K562 (cell line): ENCODE results near the gene CSTA. TPM values are rescaled to one million over a fixed set of nuclear protein-coding genes. Genes with fewer than 3 reads are reported as not detected.

Experiments used
- ATAC-seq: fragments of 200-7000 bp; cut with Tn5 transposase; 3 replicates; pipeline ENCODE4 v1.9.1; 2020; ENCODE audit warnings: moderate library complexity
- BruUV-seq: library from RNA; stranded (reverse); fragments of 400-500 nt; replicated peaks from 2 replicates; lab custom pipeline; 2021; lab: Mats Ljungman, UMichigan
- CTCF ChIA-PET: fragments of 300-600 bp; formaldehyde crosslinking; extraction: SDS; loops from one replicate; lab custom pipeline; 2021; ENCODE audit warnings: low intra/inter-chr PET ratio; lab: Yijun Ruan, JAX
- POLR2A ChIA-PET: fragments of 300-600, 350-650 bp; sonication (Branson Sonifier 250); formaldehyde crosslinking; extraction: SDS; loops from one replicate; lab custom pipeline; 2021; ENCODE audit warnings: antibody characterized with exemption, inconsistent platforms; lab: Yijun Ruan, JAX
- DNase-seq, 4 experiments: peaks; one replicate each; pipeline versions ENCODE4 v3.0.0 to v3.0.0-alpha.2; 2011 to 2018; ENCODE audit warnings: low spot score in 3 of 4, mixed read lengths in 3 of 4; ENCODE audit errors: extremely low read depth in 1 of 4
- FAIRE-seq: peaks from 2 replicates; lab custom pipeline; 2011; peaks lifted over from hg19 to GRCh38; lab: Jason Lieb, UNC
- H2AFZ ChIP-seq: 2 replicates; pipeline ENCODE4 v1.6.0; 2011; ENCODE audit warnings: low read depth, low read length, control low read depth, inconsistent platforms
- H3K27ac ChIP-seq: fragments of 200-600 bp; 3 replicates; pipeline ENCODE4 v1.8.0; 2011; ENCODE audit warnings: low read depth, mild to moderate bottlenecking, control low read depth, inconsistent platforms, low read length, moderate library complexity, mixed read lengths; ENCODE audit errors: extremely low read depth
- H3K27me3 ChIP-seq, 2 experiments: fragments of 300-600 bp in 1 of 2; 2 replicates in 1 of 2; 3 replicates in 1 of 2; pipeline versions ENCODE4 v1.6.0 to v1.8.0; 2011; ENCODE audit warnings: inconsistent platforms in 2 of 2, low read length in 2 of 2, mild to moderate bottlenecking in 1 of 2, mixed read lengths in 1 of 2, moderate library complexity in 1 of 2; ENCODE audit not compliant: control insufficient read depth in 2 of 2, insufficient read depth in 2 of 2
- H3K36me3 ChIP-seq: fragments of 300-600 bp; 3 replicates; pipeline ENCODE4 v1.8.0; 2011; ENCODE audit warnings: mild to moderate bottlenecking, low read length, inconsistent platforms; ENCODE audit not compliant: control insufficient read depth, insufficient read depth
- H3K4me1 ChIP-seq, 2 experiments: fragments of 200-600 bp in 1 of 2; replicated peaks in 1 of 2; 2 replicates in 1 of 2; 3 replicates in 1 of 2; pipeline versions ENCODE4 v1.5.1 to v1.8.0; 2011; ENCODE audit warnings: inconsistent platforms in 2 of 2, low read length in 2 of 2, mild to moderate bottlenecking in 1 of 2, mixed read lengths in 1 of 2, moderate library complexity in 1 of 2; ENCODE audit not compliant: control insufficient read depth in 2 of 2, insufficient read depth in 2 of 2
- H3K4me2 ChIP-seq: 2 replicates; pipeline ENCODE4 v1.6.1; 2011; ENCODE audit warnings: low read length, control low read depth, inconsistent platforms, mixed read lengths; ENCODE audit not compliant: insufficient read depth
- H3K4me3 ChIP-seq: fragments of 200-600 bp; sonication (generic), shearing (Covaris generic); 2 replicates; pipeline ENCODE4 v1.5.1; 2016; ENCODE audit warnings: control low read depth, inconsistent platforms
- H3K79me2 ChIP-seq: fragments of 200-600 bp; 3 replicates; pipeline ENCODE4 v1.8.0; 2011; ENCODE audit warnings: low read length, inconsistent platforms; ENCODE audit not compliant: control insufficient read depth, insufficient read depth
- H3K9ac ChIP-seq, 2 experiments: 2 replicates each; pipeline versions ENCODE4 v1.6.0 to v1.6.1; 2011; ENCODE audit warnings: low read depth in 2 of 2, low read length in 2 of 2, control low read depth in 1 of 2, inconsistent platforms in 1 of 2, mild to moderate bottlenecking in 1 of 2, mixed read lengths in 1 of 2; ENCODE audit not compliant: insufficient read depth in 1 of 2
- H3K9me1 ChIP-seq: one replicate; pipeline ENCODE4 v1.6.0; 2011; ENCODE audit warnings: inconsistent platforms, mild to moderate bottlenecking, low read length, moderate library complexity; ENCODE audit not compliant: control insufficient read depth, insufficient read depth
- H3K9me3 ChIP-seq: replicated peaks from 2 replicates; pipeline ENCODE4 v1.5.1; 2011; ENCODE audit warnings: low read depth, low read length, inconsistent platforms; ENCODE audit not compliant: control insufficient read depth, insufficient read depth
- H4K20me1 ChIP-seq: replicated peaks from 2 replicates; pipeline ENCODE4 v1.6.1; 2011; ENCODE audit warnings: low read length, inconsistent platforms, mixed read lengths; ENCODE audit not compliant: control insufficient read depth, insufficient read depth
- RAD21 ChIP-seq, 2 experiments: fragments of 250-450 bp in 1 of 2; fragments of 450-650 bp in 1 of 2; sonication (Bioruptor Pico) in 1 of 2; formaldehyde crosslinking in 1 of 2; IDR thresholded peaks in 1 of 2; conservative IDR thresholded peaks in 1 of 2; 2 replicates each; pipeline versions ENCODE4 v1.4.0 to v1.8.0; 2020 to 2022; ENCODE audit warnings: mild to moderate bottlenecking in 2 of 2, moderate library complexity in 1 of 2
- XRCC4 ChIP-seq: IDR thresholded peaks from one replicate; pipeline ENCODE4 v1.6.1; 2011; ENCODE audit not compliant: insufficient read depth, insufficient read length; ENCODE audit errors: extremely low read depth
- ZBTB9 ChIP-seq: fragments of 450-650 bp; formaldehyde crosslinking; IDR thresholded peaks from 2 replicates; pipeline ENCODE4 v1.4.0; 2020; ENCODE audit warnings: mild to moderate bottlenecking, moderate library complexity
- ZNF316 ChIP-seq: fragments of 450-650 bp; IDR thresholded peaks from 2 replicates; pipeline ENCODE4 v1.6.1; 2016
- WGBS: fragments of 100-300 bp; shearing (Covaris generic); methylation state at CpG from one replicate; pipeline ENCODE4 v1.1.6; 2016; ENCODE audit warnings: low coverage, mixed read lengths; ENCODE audit not compliant: insufficient coverage; ENCODE audit errors: missing lambda C conversion rate; 5-methylcytosine and 5-hydroxymethylcytosine counted together
- in situ Hi-C: fragments of 300-500 bp; cut with MboI; formaldehyde crosslinking; loops from 4 replicates; pipeline ENCODE4 v1.15.0; 2018; ENCODE audit warnings: inconsistent platforms, mixed read lengths
- intact Hi-C: fragments of 100-400 bp; cut with micrococcal nuclease; formaldehyde crosslinking; loops from 2 replicates; pipeline ENCODE4 v1.14.2; 2022
- polyA plus RNA-seq, 8 experiments: library from polyadenylated mRNA; depleted of rRNA in 4 of 8; stranded (reverse) in 5 of 8; unstranded in 3 of 8; fragments of >200 nt; fragmentation: Nextera tagmentation in 2 of 8; fragmentation: Illumina TruSeq in 1 of 8; extraction: Ambion mirVana in 2 of 8; extraction: Trizol in 1 of 8; gene quantifications; 2 replicates each; pipeline versions ENCODE4 v1.2.1 to v1.2.3, GENCODE V29; 2011 to 2014; ENCODE audit warnings: inconsistent platforms in 1 of 8, missing spikeins in 1 of 8
- total RNA-seq, 7 experiments: library from RNA; depleted of rRNA in 6 of 7; stranded (reverse); fragments of >200 nt in 6 of 7; fragmentation: Illumina TruSeq in 2 of 7; extraction: Trizol in 2 of 7; gene quantifications; 2 replicates each; pipeline versions ENCODE4 v1.2.1 to v1.2.3, GENCODE V29; 2011 to 2021; ENCODE audit warnings: low replicate concordance in 1 of 7
- TF ChIP-seq, protein P1 (sequence below), 3 experiments: IDR thresholded peaks in 2 of 3; conservative IDR thresholded peaks in 1 of 3; 2 replicates each; pipeline ENCODE4 v1.5.1; 2011 to 2012; ENCODE audit warnings: low read length in 3 of 3, mild to moderate bottlenecking in 3 of 3, control low read depth in 2 of 3, improper control_type of control experiment in 1 of 3, inconsistent platforms in 1 of 3, low read depth in 1 of 3, mixed read lengths in 1 of 3, moderate library complexity in 1 of 3; ENCODE audit not compliant: insufficient read depth in 2 of 3
- TF ChIP-seq, protein P2 (sequence below): fragments of 450-650 bp; conservative IDR thresholded peaks from 2 replicates; pipeline ENCODE4 v1.6.1; 2016; ENCODE audit warnings: missing genetic modification characterization, low read depth, mild to moderate bottlenecking, missing compliant biosample characterization, moderate library complexity

Gene CSTA
- total and polyA plus RNA-seq, 9 of the 15 experiments (the other 6 are each of a cell fraction or from before 2014, with no cell fraction given), result 0.11 to 3.1 (median 1.1) TPM

GRCh38 chr3:122305818-122306621, 19.0 kb upstream of the CSTA start:
- H3K4me1 ChIP-seq, result no peaks in the 10 kb centered on the region
- intact Hi-C loops (loop anchor here (5.0 kb wide), 1 partner anchor 51 kb away; no protein-coding TSS in a partner anchor), in situ Hi-C loops (no loop called here)

More at GRCh38 chr3:122305818-122306621, 19.0 kb upstream of the CSTA start:
- H3K27me3 ChIP-seq, result no peaks in the 10 kb centered on the region; a peak in 1 of 5 replicates
- H4K20me1 ChIP-seq, result no peaks in the 10 kb centered on the region
- H3K4me3 ChIP-seq, result no peak overlapping the region
- POLR2A ChIA-PET, result interaction anchor here (0.9 to 1.1 kb wide), 2 partner anchors 9 to 25 kb away, joined by 3 read pairs; no protein-coding TSS in a partner anchor
- no peaks in the 10 kb centered on the region for H3K36me3 ChIP-seq
- CTCF ChIA-PET, result interaction anchor here (0.6 kb wide), 1 partner anchor 761 kb away, joined by 3 read pairs; no protein-coding TSS in a partner anchor
- 3% methylated on average over 3 of the region's 3 CpGs for WGBS
- FAIRE-seq (no peak), DNase-seq (peak in 1 of 4 experiments; percentile 4), ATAC-seq (peak; percentile 61; the same call in 2 of the 3 replicates)
- no peaks in the 10 kb centered on the region for H3K9me3 ChIP-seq
- no peak overlapping the region for H3K27ac ChIP-seq
- no peaks in the 10 kb centered on the region for H3K79me2 ChIP-seq
- H3K9me1 ChIP-seq, result no peaks in the 10 kb centered on the region
- H3K4me2 ChIP-seq, result no peak overlapping the region
- H2AFZ ChIP-seq, result no peak overlapping the region
- BruUV-seq, result no TSS peak
- H3K9ac ChIP-seq, result no peak overlapping the region
- TF ChIP-seq XRCC4 (no peak), ZBTB9 (CRISPR knock-in tag) (no peak), ZNF316 (peak; percentile 43; the same call in 1 of the 2 replicates), RAD21 (CRISPR knock-in tag; conservative IDR thresholded peaks at IDR 0.05 in 1 of 2, IDR thresholded peaks at IDR 0.05 in 1 of 2) (peak; percentile 7 to 47; a peak in 2 of 4 replicates)
- TF ChIP-seq, protein P1, sequence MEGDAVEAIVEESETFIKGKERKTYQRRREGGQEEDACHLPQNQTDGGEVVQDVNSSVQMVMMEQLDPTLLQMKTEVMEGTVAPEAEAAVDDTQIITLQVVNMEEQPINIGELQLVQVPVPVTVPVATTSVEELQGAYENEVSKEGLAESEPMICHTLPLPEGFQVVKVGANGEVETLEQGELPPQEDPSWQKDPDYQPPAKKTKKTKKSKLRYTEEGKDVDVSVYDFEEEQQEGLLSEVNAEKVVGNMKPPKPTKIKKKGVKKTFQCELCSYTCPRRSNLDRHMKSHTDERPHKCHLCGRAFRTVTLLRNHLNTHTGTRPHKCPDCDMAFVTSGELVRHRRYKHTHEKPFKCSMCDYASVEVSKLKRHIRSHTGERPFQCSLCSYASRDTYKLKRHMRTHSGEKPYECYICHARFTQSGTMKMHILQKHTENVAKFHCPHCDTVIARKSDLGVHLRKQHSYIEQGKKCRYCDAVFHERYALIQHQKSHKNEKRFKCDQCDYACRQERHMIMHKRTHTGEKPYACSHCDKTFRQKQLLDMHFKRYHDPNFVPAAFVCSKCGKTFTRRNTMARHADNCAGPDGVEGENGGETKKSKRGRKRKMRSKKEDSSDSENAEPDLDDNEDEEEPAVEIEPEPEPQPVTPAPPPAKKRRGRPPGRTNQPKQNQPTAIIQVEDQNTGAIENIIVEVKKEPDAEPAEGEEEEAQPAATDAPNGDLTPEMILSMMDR (IDR thresholded peaks at IDR 0.05 in 2 of 3, conservative IDR thresholded peaks at IDR 0.05 in 1 of 3; ENCODE audit: insufficient read depth in 2 of 3, low read depth in 1 of 3, low read length in 3 of 3), result peak in 2 of 3 experiments; percentile 12 to 47; a peak in 2 of 6 replicates
- TF ChIP-seq, protein P2, sequence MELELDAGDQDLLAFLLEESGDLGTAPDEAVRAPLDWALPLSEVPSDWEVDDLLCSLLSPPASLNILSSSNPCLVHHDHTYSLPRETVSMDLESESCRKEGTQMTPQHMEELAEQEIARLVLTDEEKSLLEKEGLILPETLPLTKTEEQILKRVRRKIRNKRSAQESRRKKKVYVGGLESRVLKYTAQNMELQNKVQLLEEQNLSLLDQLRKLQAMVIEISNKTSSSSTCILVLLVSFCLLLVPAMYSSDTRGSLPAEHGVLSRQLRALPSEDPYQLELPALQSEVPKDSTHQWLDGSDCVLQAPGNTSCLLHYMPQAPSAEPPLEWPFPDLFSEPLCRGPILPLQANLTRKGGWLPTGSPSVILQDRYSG (tag), result no peak
